Measurements from ENCODE around the gene GADD45G.
A peak's percentile ranks its signal among the peaks of the same experiment; 100 is the strongest.

The GADD45G gene, protein sequence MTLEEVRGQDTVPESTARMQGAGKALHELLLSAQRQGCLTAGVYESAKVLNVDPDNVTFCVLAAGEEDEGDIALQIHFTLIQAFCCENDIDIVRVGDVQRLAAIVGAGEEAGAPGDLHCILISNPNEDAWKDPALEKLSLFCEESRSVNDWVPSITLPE

GRCh38 chr9:89604729-89605464 is at the start of gene GADD45G:
Gene GADD45G, plus strand, starts transcription at chr9:89605012. Its CDS starts 110 bp downstream, at chr9:89605122.
- DNase-seq, result peak; percentile 90

GRCh38 chr9:89555036-89555415 is 49.8 kb upstream of the GADD45G start:
- no peak for DNase-seq

DNA sequence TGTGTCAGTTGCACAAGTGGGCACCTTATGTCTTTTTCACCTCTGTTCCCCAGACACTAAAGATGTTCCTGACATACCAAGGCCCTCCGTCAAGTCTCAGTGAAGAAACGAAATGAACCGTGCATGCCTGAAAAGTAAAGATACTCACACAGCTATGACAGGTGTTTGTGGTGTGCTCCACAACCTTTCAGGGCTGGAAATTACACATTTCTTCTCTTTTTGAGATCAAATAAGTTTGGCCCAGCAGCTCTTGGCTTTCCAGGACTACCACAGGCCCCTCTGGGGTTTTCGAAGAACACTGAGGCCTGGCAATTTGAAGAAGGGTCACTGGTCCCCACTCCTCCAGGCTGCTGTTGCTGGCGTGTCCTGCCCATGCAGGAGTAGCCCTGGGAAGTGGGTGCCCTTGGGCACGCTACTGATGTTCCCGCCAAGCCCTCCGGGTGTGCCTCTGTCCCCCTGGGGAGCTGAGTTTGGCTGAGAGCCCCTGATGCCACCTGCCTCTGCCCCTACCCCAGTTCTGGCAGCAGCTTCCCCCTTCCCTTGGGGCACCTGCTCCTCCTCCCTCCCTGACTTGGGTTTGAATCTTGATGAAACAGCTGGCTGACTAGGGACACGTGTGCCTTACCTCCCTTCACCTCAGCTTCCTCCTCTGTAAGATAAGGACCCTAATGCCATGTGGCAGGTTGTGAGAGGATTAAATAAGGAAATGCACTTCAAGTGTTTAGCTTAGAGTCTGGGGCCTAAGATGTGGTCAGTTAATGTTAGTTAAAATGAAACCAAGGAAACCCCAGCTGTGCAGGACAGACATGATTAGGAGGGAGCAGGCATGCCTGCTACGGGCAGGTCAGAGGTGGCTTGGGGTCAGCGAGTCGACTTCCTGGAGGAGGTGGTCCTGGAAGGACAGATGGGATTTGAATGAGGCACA is 49.1 kb upstream of the GADD45G start:
- no peak for DNase-seq

DNA sequence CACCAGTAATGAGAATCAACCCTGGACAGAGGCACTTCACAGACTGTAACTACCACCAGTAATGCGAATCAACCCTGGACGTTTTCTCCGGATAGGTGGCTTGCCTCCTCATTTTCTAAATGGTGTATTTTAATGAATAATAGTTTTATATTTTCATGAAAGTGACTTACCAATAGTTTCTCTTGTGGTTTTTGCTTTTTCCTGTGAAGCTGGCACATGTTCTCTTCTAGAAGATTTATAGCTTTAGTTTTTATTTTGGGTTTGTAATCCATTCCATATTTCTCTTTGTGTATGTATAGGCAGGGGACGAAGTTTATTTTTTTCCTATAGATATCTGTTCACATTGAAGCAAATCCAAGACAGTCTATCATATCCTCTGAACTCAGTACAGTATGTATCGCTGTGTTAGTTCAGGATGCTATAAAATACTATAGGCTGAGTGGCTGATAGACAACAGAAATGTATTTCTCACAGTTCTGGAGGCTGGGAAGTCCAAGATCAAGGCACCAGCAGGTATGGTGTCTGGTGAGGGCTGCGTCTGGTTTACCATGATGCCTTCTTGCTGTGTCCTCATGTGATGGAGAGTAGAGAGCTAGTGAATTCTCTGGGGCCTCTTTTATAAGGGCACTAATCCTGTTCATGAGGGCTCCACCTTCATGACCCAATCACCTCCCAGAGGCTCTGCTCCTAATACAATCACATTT is 46.5 kb upstream of the GADD45G start:
- DNase-seq, result no peak

- no peak for DNase-seq
These were observed 45.9 kb upstream of the GADD45G start for GRCh38 chr9:89558948-89559347.

- no peak for DNase-seq
These were observed 42.5 kb upstream of the GADD45G start for GRCh38 chr9:89562186-89562814.

DNA sequence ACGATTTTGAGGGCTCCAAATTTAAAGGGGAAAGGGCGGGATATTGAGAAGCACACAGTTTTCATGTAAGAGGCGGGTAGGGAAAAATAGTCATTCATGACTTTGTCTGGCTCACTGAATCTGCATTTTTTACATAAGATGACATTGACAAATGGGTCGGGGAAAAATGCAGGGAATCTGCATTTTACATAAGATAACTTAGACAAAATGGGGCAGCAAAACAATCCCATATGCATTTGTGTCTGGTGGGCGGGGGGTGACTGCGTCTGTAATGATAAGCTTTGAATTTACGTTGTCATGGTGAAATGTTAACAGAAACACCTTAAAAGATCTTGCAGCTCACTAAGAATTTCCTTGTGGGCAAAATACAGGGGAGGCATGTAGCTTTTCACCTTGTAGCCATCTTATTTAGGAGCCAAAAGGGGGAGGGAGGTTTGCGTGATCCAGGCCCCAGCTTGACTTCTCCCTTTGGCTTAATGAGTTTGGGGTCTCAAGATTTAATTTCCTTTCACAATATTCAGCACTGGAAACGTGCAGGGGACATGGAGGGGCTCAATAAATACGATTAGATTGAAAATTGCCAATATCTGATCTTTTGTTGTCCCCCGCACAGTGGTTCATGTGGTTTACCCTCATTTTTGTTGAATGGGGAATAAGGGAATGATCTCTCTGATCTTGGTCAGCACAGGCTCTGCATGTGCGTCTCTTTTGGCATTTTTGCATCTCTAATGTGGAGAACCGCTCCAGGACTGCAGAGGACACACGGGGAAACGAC is 41.1 kb upstream of the GADD45G start:
- DNase-seq, result no peak

GRCh38 chr9:89564346-89564878 is 40.4 kb upstream of the GADD45G start:
- DNase-seq, result no peak

DNA sequence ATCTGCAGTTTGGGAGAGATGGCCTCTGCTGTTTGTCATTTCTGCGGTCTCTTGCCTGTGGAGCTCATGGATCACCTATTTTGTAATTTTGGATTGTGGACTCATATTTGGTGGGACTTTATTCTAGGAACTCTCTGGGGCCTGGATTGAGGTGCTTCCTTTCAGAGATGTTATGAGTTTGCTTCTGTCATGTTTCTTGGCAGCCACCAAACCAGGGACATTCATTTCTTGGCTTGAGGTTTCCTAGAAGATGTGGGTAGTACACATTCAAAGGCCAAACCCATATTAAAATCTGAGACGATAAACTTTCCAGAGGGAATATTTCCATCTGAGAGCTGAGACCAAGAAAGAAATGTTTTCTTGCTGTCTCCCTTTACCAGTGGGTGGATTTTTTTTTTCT is 37.2 kb upstream of the GADD45G start:
- DNase-seq, result no peak

- no peak for DNase-seq
These were observed 30.5 kb upstream of the GADD45G start for GRCh38 chr9:89574309-89574708.

GRCh38 chr9:89576404-89576839 is 28.4 kb upstream of the GADD45G start:
- peak; percentile 23 for DNase-seq

DNA sequence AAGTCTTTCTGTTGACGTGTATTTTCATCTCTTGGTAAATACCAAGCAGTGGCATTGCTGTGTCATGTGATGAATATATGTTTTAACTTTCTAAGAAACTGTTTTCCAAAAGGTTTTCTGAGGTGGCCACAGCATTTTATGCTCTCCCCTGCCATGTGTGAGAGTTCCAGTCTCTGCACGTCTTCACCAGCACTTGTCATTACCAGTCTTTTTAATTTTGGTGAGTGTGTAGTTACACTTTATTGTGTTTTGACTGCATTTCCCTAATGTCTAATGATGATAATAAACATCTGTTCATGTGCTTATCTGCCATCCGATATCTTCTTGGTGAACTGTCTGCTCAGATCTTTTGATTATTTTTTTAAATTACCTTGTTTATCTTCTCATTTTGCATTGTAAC is 27.4 kb upstream of the GADD45G start:
- DNase-seq, result no peak

DNA sequence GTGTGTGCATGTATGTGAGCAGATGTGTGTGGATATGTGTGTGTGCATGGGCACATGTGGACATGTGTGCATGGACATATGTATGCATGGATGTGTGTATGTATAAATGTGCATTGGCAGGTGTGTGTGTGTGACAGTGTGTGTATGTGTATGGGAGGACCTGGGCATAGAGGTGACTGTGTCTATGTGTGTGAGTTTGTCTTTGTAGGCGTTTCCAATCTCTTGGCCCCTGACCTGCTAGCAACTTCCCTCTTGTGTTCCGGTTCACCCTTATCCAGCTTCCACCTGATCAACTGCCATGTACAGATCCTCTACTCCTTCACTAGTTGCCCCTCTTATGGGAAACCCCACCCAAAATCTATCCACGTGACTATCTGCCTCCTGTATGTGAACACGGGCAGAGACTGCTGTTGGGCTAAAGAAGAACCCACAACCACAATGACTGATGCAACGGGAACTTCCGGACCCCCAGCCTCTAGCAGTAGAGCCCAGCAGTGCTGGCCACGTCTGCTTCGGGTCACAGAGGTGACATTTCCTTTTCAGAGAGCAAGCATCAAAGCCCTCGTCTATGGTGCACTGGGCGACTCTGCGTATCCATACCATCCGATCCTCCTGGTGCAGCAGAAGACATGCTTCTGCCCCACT is 24.9 kb upstream of the GADD45G start:
- DNase-seq, result no peak

- no peak for DNase-seq
These were observed 18.5 kb upstream of the GADD45G start for GRCh38 chr9:89586311-89586710.

GRCh38 chr9:89588271-89588879 is 16.4 kb upstream of the GADD45G start:
- DNase-seq, result no peak

DNA sequence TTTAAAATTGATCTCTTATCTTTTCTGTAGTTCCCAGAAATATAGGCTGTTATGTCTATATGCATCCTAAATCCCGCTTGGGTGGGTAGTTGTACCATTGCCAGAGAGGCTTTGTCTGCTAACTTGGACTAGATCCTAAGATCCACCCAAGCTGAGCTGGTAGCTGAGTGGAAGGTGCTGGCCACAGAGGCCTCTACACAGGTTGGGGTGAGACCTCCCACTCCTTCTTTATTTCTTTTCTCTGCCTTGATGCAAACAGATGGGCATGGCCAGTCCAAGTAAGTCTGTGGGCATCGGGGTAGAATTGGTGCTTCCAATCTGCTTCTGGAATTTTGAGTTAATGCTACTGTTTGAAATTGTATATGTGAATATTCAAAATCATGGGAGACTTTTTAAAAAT is 14.4 kb upstream of the GADD45G start:
- no peak for DNase-seq

GRCh38 chr9:89591274-89592212 is 13.3 kb upstream of the GADD45G start:
- DNase-seq, result no peak

DNA sequence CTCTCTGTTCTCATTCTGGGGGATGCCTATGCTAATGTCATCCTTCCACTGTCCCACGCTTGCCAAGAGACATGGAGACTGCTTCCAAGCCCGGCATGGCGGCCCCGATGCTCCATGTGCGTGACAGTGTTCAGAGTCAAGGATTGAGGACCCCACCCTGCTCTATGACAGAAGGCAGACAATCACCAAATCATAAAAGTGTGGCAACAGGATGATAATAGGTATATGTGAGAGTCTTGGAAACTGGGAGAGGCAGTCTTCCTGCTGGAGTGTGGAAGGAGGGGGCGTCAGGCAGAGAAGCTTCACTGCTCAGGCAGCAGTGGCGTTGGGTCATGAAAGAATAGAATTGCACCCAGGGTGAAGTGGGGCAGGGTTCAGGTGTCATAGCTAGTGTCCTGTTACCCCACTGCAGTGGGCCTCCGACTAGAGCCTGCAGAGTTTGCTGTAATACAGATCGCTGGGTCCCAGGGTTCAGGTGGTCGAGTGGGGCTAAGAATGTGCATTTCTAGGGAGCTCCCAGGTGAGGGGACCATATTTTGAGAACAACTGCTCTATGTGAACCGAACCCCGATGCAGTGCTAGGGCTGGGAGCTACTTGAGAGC is 12.5 kb upstream of the GADD45G start:
- DNase-seq, result no peak

Measured in NCI-H748 treated with DMSO at 0.1 percent for 48 hours (cell line).